Bronchial epithelial cell (primary cell): ENCODE data around the gene DLGAP4. TPM values are rescaled to one million over a fixed set of nuclear protein-coding genes. Genes with fewer than 3 reads are reported as not detected.
A peak's percentile ranks its signal among the peaks of the same experiment; 100 is the strongest.

Experiments used
- DNase-seq: peaks from one replicate; pipeline ENCODE4 v3.0.0-alpha.2; 2010; ENCODE audit warnings: low read depth
- FAIRE-seq: peaks from 2 replicates; lab custom pipeline; 2011; peaks lifted over from hg19 to GRCh38; lab: Jason Lieb, UNC
- H3K27me3 ChIP-seq: 2 replicates; pipeline ENCODE4 v1.5.1; 2011; ENCODE audit warnings: low read length; ENCODE audit not compliant: control insufficient read depth, insufficient read depth
- H3K36me3 ChIP-seq: 2 replicates; pipeline ENCODE4 v1.5.1; 2011; ENCODE audit warnings: low read length; ENCODE audit not compliant: control insufficient read depth, insufficient read depth
- H3K4me3 ChIP-seq: 2 replicates; pipeline ENCODE4 v1.5.1; 2011; ENCODE audit warnings: mild to moderate bottlenecking, low read depth, low read length, control low read depth
- total RNA-seq: library from RNA; depleted of rRNA; stranded (reverse); fragments of >200 nt; gene quantifications from 2 replicates; pipeline ENCODE4 v1.2.1, GENCODE V29; 2014
- TF ChIP-seq, protein P1 (sequence below): IDR thresholded peaks from 2 replicates; pipeline ENCODE4 v1.5.1; 2011; ENCODE audit warnings: mild to moderate bottlenecking, moderate library complexity, low read length, control low read depth, inconsistent platforms; ENCODE audit not compliant: insufficient read depth, severe bottlenecking

DLGAP4 gene
- total RNA-seq, 1 donor from 2014 or later, result 5.5 TPM

- FAIRE-seq (no peak), DNase-seq (no peak)
- TF ChIP-seq, protein P1, sequence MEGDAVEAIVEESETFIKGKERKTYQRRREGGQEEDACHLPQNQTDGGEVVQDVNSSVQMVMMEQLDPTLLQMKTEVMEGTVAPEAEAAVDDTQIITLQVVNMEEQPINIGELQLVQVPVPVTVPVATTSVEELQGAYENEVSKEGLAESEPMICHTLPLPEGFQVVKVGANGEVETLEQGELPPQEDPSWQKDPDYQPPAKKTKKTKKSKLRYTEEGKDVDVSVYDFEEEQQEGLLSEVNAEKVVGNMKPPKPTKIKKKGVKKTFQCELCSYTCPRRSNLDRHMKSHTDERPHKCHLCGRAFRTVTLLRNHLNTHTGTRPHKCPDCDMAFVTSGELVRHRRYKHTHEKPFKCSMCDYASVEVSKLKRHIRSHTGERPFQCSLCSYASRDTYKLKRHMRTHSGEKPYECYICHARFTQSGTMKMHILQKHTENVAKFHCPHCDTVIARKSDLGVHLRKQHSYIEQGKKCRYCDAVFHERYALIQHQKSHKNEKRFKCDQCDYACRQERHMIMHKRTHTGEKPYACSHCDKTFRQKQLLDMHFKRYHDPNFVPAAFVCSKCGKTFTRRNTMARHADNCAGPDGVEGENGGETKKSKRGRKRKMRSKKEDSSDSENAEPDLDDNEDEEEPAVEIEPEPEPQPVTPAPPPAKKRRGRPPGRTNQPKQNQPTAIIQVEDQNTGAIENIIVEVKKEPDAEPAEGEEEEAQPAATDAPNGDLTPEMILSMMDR, result no peak
- H3K36me3 ChIP-seq, result no peaks in the 10 kb centered on the region
- H3K27me3 ChIP-seq, result no peaks in the 10 kb centered on the region
- no peak overlapping the region for H3K4me3 ChIP-seq
Measured at GRCh38 chr20:36532388-36532787, 226.2 kb downstream of the DLGAP4 start.

DNA sequence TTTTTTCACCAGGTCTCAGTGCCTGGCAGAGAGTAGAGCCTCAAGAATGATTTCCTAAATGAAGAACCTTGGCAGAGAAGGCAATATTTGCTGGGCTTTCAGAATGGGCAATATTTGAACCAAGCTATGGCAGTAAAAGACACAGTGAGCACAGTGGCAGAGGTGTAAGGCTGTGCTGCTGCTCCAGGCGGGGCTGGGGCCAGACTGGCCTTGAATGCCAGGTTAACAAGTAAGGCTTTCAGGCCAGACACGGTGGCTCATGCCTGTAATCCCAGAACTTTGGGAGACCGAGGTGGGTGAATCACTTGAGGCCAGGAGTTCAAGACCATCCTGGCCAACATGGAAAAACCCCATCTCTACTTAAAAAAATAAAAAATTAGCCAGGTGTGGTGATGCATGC is 226.7 kb downstream of the DLGAP4 start:
- no peaks in the 10 kb centered on the region for H3K27me3 ChIP-seq
- FAIRE-seq (no peak), DNase-seq (no peak)
- H3K36me3 ChIP-seq, result no peaks in the 10 kb centered on the region
- no peak overlapping the region for H3K4me3 ChIP-seq
- TF ChIP-seq, protein P1, result no peak

DNA sequence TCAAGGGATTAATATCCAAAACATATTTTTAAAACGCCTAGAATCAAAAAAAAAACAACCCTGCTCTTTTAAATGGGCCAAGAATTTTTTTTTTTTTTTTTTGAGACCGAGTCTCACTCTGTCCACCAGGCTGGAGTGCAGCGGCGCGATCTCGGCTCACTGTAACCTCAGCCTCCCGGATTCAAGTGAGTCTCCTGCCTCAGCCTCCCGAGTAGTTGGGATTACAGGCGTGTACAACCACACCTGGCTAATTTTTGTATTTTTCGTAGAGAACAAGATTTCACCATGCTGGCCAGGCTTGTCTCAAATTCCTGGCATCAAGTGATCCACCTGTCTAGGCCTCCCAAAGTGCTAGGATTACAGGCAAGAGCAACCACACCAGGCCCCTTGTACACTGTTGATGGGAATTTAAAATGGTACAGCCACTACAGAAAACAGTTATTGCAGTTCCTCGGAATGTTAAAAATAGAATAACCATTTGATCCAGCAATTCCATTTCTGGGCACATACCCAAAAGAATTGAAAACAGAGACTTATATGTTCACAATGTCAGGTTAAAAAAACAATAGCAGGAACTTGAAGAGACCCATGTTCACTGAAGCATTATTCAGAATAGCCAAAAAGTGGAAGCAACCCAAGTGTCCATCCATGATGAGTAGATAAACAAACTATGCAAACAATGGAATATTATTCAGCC is 232.0 kb downstream of the DLGAP4 start:
- no peak overlapping the region for H3K4me3 ChIP-seq
- no peaks in the 10 kb centered on the region for H3K36me3 ChIP-seq
- DNase-seq (no peak), FAIRE-seq (no peak)
- TF ChIP-seq, protein P1, result no peak
- peaks cover 2% of the 10 kb centered on the region for H3K27me3 ChIP-seq

DNA sequence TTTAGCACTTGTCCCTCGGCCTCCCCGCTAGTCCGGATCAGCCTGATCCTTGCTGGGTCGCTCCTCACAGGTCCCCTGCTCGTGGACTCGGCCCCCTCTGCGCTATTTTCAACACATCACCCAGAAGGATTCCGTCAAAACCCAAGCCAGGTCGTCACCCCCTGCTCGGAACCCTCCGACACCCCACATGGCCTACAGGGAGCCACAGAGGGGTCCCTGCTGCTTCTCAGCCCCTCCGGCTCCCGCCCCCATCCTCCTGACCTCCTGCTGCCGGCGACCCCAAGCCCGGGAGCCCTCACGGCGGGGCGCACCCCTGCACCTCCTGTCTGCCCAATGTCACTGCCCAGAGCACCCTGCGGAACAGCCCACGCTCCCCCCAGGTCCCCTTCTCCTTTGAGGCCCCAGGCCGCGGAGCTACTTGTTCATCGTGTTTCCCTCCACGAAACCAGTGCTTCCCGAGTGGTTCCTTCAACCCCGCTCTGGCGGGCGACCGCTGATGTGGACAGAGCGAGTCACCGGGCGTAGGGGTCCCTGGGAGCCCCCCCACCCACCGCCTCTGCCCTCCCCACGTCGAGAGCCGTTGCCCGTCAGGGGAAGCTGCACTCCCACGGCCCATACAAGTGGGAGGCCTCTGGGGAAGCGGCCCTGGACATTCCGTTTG is 234.5 kb downstream of the DLGAP4 start:
- no peaks in the 10 kb centered on the region for H3K36me3 ChIP-seq
- TF ChIP-seq, protein P1, result no peak
- DNase-seq (no peak), FAIRE-seq (no peak)
- peak overlapping the region; percentile 58 for H3K4me3 ChIP-seq
- peaks cover 2% of the 10 kb centered on the region for H3K27me3 ChIP-seq

DNA sequence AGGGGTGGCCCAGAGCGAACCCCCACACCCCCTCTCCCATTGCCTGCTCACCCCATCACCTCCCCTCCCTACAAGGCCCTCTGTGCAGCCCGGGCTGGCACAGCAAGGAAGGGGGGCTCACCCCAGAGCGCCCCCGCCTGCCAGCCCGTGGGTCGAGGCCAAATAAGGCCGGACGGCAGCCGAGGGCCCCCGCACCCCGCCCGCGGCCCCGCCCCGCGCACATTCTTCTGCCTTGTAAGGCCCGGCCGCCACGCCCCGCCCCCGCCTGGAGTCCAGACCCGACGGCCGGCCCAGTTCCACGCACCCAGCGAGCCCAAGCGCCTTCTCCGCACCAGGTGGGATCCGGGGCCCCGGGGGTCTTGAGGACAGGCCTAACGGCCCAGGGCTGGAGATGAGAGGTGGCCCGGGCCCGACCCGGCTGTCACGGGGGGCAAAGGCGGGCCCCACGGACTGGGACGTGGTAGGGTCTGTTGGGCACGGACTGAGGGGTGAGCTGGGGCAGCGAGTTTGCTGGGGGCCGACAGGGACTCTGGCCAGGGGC is 235.2 kb downstream of the DLGAP4 start, which contains the start of gene MYL9:
MYL9 (plus strand) TSS at position 293 of the 541 bp plus-strand sequence. CDS start 3,366 bp downstream, outside the sequence.
- FAIRE-seq, result no peak
- DNase-seq, result no peak
- TF ChIP-seq, protein P1, result no peak

More for the DNA sequence above, 235.2 kb downstream of the DLGAP4 start, which contains the start of gene MYL9:
- H3K36me3 ChIP-seq, result no peaks in the 10 kb centered on the region
- peak within 1 kb of the TSS; percentile 58 for H3K4me3 ChIP-seq
- H3K27me3 ChIP-seq, result peaks cover 2% of the 10 kb centered on the region
